ENCODE results near the gene ATP8B3.
A peak's percentile ranks its signal among the peaks of the same experiment; 100 is the strongest.

ATP8B3 gene

DNA sequence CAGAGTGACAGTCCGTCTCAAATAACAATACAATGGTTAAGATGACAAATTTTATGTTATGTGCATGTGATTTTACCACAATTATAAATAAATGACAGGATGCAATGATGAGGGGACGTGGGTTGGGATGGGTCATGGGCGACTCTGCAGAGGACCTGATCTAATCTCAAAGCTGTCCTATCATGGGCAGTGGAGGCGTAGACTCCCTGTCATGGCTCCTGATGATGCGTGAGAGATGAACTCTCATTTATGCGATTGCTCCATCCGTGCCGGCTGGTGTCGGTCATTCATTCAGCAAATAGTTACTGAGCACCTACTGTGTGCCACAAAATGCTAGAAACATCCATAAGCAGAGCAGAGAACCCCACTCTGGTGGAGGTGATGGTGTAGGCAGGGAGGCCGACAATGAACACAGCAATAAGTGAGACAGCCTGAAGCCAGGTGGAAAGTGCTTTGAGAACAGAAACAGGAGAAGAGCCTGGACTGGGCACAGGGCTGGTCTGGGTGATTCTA, 37.9 kb upstream of the ATP8B3 start:
- no peak for DNase-seq

DNA sequence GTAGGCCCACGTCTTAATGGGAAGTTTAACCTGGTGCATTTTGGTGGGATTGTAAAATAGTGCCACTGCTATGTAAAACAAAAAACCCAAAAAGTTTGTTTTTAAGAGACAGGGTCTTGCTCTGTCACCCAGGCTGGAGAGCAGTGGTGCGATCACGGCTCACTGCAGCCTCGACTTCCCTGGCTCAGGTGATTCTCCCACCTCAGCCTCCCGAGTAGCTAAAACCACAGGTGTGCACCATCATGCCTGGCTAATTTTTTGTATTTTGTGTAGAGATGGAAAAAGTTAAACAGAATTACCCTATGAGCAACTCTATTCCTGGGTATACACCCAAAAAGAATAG, 37.0 kb upstream of the ATP8B3 start:
- no peak for DNase-seq

DNA sequence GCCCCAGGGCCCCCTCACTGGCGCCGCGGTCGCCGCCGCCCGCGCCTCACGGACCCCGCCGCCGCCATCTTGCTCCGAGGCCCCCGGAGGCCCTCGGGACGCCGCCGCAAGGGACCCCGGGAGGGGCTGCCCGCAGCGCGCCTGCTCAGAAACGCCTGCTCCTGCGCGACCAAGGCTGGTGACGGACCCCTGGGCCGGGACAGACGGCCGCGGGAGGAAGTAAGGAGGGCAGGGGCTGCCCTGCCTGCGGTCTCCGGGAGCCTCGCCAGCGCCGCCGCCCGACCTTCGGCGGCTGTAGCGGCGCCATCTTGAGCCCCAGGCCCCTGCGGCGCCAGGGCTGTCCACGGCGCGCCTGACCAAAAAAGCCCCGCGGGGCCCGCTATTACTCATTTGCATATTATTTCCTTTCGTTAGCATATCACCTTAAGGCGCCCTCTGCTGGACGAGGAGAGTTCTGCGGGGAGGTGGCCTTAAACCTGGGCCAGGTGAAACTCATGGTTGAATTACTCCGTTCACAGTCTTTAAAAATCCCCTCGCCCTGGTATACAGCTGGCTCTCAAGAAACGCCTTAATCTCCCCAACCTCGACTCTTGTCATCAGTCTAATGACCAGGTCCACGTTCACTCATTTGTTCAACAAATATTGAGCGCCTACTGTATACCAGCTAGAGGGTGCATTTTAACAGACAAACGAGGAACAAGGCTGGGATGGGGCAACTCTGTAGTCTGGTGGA, 36.5 kb upstream of the ATP8B3 start, which contains the start of gene REXO1:
Gene REXO1, minus strand, starts transcription at position 85 of the 733 bp plus-strand sequence. CDS start 125 bp downstream, outside the sequence.
- peak; percentile 86 to 93 for DNase-seq

DNA sequence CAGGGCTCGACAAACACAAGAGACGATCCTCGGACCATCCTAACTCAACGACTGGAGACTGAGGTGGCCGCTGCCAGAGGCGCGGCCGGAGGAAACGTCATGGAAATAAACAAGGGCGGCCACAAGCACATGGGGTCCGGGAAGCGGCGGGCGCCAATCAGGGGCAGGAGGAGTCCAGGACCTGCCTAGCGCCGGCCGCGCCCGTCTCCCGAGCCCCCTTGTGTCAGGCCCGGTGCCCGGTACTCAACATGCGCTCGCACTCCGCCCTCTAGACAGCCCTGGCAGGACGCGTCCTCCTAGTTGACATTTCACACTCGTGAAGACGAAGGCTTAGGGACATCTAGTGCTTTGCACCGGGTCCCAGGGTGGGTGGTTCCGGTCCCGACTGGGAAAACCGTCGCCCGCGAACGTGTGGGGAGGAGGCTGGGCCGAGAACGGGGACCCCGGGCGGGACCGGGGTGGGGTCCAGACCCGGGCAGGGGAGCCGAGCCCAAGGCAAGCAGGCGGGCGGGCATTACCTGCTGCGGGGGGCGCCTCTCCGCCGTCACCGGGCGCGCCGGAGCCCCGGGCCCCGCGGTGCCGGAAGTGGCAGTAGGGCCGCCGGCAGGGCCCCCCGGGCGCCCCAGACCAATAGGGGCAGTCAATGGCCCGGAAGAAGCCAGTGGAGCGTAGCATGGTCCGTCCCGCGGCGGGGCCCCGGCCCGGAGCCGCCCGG, 35.8 kb upstream of the ATP8B3 start:
- DNase-seq = no peak

DNA sequence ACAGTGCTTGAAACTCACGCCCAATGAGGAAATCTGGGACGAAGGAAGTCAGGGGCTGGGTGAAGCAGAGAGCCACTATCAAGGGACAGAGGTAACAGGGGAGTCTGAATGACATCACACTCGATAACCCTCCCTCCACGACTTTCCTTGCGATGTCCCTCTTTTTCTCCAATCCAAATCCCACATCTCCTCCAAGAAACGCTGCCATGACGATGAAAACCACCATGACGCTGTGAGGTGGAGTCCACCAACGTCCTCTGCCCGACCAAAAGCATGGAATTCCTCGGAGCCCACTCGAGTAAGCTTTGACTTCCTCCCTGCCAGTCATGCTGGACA, 35.2 kb upstream of the ATP8B3 start:
- no peak for DNase-seq

DNA sequence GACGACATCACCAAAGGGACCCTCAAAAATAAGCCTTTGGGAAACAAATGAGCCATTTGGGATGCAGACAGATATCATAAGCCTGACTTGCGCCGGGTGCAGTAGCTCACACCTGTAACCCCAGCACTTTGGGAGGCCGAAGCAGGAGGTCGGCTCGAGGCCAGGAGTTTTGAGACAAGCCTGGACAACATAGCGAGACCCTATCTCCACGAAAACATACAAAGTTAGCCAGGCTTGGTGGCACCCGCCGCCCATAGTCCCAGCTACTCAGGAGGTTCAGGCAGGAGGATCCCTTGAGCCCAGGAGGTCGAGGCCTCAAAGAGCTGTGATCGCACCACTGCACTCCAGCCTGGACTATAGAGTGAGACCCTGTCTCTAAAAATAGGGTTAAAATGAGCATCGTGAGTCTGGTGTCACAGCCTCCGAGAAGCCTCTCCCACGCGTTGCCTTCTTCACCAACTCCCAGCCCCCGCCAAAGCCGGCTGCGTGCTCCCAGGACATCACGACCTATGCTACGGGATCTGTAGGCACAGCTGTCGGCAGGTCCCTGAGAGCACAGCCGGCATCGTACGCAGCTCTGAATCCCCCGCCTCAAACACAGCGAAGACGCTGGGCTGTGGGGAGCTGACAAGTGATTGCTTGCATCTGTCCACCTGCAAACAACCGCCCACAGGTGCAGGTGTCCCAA, 34.6 kb upstream of the ATP8B3 start:
- DNase-seq = no peak

DNA sequence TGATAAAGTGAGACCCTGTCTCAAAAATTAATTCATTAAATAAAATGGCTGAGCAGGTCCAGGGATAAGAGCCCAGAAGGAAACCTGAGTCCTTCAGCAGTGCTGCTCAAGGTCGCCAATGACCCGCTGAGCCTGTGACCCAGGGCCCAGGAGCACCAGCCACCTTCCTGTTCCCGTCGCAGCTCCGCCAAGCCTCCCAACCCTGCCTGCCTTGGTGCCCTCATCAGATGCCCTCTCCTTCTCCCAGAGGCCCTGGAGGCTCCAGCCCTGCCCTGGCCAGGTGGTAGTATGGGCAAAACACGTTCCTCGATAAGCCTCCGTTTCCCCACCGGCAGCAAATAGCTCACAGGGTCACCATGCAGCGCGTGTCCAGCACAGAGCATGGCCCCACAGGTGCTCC, 33.6 kb upstream of the ATP8B3 start:
- no peak for DNase-seq

DNA sequence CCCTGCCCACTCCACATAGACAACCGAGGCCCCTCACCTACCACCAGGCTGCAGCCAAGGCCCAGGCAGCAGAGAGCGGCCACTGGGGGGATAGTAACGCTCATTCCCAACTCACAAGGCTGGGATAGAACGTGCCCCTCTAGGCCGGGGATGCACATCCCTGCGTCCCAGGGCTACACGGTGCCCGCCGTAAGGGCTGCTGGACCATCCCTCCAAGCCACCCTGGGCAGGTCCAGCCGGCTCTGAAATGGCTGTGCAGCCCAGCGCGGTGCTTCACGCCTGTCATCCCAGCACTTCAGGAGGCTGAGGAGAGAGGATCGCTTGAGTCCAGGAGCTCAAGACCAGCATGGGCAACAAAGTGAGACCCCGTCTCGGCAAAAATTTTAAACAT, 33.0 kb upstream of the ATP8B3 start:
- DNase-seq = no peak

DNA sequence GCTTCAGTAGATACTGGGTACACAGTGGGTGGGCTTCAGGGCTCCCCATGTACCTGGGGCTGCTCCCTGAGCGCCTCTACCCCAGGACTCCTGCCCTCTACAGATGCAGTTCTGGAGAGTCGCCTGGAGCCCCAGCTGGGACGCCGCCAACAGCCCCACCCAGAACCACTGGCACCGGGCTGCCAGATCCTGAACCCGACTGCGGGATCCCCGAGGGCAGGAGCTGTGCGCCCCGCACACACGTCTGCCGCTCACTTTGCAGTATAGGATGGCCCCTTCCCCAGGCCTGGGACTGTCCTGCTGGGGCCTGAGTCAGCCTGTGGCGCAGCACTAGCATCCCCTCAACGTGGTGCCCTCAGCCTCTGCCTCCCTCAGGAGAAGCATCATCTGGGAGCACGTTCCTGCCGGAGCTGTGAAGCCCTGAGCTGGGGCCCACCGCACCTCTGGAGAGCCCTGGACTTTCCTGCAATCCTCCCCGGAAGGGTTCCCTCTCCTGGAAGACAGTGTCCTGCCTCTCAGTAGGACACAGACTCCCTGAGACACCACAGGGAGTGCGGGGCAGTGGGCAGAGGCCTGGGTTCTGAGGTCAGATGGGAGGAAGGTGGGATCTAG, 32.5 kb upstream of the ATP8B3 start:
- DNase-seq = no peak

DNA sequence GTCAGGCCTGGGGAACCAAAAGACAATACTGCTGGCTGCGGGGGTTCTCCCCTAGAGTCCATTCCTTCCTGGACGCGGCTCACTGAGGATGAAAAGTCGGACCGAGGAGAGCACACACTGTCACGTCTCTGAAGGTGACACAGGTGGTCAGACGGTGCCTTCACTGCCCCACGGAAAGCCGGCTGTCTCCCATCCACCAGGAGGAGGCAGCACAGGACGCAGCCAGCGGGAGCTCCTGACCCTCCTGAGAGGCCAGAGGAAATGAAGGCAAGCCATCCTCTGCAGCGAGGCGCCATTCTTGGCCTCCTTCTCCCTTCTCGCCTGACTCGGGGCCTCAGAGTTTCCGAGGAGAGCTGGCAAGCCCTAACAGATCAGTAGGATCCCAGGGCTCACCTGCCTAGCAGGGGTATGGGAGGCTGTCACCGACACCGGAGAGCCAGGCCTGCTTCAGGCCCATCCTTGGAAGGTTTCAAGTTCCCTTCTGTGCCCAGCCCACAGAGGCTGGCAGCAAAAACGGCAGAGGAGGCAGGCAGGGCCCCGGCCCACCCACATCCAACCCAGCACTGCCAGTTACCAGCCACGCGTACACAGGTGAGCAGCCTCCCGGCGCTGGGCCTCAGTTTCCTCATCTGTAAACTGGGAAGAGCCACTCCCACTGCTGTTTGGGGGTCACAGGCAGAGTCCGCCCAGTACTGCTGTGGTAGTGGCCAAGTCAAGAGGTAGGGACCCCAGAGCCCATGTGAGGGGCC, 31.7 kb upstream of the ATP8B3 start:
- no peak for DNase-seq

DNA sequence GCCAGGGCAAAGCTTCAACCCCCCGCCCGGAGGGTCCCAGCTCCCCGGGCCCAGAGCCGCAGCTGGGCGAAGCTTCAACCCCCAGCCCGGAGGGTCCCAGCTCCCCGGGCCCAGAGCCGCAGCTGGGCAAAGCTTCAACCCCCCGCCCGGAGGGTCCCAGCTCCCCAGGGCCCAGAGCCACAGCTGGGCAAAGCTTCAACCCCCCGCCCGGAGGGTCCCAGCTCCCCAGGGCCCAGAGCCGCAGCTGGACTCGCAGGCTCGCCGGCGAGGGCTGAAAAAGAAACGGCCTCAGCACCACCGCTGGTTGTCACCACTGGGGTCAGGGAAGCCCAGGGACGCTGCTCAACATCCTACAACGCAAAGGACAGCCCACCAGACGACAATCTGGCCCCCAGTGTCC, 31.0 kb upstream of the ATP8B3 start:
- DNase-seq = no peak

DNA sequence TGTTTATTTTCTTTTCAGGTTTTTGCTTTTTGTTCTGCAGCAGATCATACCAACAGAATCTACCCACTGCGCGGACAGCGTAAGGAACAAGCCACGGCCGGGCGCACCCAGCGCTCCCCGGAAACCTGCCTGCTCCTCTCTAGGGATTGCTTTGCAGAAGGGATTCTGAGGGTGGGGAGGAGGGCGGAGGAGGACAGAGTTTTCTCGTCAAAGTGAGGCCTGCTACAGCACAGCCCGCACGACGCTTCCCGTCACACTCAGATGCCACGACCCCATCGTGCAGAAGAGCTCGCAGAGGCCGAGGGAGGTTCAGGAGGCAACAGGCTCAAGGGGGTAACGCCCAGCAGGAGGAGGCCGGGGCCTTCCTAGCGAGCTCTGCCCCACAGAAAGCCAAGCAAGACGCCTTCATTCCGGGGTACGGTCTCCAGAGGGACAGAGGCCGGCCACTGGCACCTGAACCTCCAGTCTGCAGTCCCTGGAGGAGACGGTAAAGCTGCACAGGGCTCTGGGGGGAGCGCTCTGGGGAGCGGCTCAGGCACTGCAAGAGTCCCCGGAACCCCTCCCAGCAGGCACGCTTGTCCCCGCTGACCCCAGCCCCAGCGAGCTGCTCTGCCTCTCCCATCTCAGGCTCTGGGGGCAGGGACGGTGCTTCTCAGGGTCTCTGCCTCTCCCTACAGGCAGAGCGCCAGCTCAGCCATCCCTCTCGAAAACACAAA, 29.3 kb upstream of the ATP8B3 start:
- no peak for DNase-seq

DNA sequence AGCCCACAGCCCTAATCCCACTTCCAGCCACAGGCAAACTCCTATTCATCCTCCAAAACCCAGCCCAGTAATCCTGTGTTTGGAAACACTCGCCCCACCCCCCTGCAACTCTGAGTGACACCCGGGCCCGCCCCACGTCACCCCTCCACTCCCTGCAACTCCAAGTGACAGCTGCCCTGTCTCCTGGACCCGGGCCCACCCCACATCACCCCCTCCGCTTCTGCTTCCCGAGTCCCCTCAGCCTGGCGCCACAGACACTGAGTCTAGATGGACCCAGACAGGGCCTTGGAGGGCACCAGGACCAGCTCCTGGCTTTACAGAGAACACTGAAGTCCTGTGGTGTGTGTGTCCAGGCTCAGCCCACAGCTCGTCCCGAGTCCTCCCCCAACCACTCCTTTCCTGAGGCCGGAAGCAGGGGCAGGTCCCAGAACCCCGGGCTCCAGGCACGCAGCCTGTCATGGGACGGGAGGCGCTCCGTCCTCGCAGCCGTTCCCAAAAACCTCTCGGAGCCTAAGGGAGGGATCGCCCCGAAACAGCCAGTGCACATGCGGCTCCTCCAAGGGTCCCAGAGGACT, 28.6 kb upstream of the ATP8B3 start:
- no peak for DNase-seq

DNA sequence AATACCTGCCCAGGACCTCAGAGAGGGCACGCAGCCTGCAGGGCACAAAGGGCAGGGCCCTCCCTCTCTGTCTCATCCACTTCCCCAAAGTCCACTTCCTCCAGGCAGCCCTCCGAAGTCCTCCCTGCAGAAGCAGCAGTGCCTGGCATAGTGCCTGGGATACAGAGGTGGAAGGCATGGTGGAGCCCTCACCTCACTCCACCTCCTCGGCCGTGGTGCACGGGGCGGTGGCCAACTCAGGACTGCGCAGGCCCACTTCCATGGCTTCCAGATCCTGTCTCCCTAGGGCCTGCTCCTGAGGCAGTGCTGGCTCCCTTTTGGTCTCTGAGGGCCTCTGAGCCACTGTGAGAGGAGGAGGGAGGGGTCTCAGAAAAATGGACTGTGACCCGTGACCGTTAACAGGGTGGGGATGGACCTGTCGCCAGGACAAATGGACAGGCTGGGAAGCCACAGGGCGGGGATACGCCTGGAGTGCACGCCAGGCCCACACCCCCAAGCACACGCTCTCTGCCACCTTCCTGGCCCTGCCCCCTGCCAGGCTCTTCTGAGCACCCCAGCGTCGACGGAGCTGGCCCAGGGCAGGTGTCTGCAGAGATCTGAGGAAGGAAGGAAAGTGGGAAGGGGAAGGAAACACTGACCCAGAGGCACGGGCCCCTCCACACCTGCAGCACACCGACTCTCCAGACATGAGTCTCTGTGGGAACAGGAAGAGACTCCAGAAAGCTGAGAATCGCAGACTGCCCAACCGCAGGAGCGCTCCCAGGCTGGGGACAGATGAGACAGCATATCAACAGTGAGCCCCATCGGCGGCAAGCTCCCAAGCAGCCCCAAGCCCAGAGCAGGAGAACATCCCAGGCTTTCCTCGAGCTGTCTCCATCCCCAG, 27.8 kb upstream of the ATP8B3 start:
- no peak for DNase-seq

DNA sequence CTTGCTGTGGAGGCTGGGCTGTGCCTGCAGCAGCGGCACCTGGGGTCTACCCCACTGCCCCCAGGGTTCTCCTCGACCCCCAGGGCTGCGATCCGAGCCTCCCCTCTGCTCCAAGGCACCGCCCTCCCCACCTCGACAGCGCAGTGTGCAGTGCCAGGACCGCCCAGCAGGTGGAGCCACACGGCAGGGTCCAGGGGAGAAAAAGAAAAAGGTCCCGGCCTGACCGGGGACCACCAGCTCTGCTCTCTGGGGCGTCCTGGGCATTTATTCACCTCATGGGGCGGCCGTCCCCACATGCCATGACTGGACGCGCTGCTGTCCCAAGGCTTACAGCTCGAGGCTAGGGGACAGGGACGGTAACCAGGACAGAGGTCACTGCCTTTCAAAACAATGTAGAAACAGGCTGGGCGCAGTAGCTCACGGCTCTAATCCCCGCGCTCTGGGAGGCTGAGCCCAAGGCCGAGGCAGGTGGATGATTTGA, 25.6 kb upstream of the ATP8B3 start:
- no peak for DNase-seq

DNA sequence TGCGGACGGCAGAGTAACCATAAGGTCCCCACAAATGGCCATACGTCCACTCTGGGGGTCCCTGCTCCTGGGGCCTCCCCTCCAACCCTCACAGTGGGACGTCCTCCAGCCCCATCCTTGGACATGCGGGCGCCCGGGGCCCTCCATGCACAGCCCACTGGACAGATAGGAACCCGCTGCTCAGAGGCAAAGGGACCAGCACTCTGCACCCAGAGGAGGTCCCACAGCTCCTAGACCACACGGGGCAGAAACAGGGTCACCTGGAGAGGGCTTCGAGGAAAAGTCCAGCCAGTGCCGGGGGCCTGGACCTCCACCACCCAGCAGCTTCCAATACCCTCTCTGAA, 25.1 kb upstream of the ATP8B3 start:
- DNase-seq = no peak

DNA sequence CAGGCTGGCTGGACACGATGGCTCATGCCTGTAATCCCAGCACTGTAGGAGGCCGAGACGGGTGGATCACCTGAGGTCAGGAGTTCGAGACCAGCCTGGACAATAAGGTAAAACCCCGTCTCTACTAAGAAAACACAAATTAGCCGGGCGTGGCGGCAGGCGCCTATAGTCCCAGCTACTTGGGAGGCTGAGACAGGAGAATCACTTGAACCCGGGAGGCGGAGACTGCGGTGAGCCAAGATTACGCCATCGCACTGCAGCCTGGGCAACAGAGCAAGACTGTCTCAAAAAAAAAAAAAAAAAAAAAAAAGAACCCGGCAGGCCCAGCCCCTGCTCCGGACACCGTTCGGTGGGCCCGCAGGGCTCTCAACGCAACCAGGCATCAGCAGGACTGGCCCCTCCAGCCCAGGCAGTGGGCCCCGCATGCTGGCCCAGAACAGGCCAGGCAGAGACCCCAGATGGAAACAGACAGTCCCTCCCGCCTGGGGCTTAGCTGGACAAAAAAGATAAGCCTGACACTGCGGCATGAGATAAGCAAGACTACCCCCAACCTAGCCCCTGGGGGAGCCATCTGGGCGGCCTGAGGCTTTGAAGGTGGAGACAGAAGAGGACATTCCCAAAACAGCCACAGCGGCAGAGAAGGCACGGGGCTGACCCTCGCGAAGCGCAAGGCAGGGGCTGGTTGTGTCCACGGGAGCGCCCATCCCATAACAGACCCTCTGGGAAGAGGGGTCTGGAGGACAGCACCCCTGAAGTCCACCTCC, 24.6 kb upstream of the ATP8B3 start:
- no peak for DNase-seq

DNA sequence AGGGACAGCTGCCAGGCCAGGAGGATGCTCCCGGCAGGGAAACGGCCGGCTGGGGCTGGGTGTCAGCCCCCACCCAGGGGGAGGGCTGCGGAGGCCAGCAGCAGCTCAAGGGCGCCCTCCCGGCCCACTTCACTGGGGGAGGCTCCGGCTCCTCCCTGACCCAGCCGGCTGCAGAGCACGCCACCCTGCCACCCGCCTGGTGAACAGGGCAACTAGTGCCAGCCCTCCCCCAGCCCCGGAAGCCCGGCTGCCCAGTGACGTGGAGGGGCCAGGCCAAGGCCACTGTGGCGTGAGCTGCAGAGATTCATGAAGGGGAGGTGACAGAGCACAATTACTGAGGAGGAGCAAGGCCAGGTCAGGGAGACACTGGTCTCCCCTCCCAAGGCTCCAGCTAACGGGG, 21.5 kb upstream of the ATP8B3 start:
- DNase-seq = peak in 1 of 2 donors; percentile 18

DNA sequence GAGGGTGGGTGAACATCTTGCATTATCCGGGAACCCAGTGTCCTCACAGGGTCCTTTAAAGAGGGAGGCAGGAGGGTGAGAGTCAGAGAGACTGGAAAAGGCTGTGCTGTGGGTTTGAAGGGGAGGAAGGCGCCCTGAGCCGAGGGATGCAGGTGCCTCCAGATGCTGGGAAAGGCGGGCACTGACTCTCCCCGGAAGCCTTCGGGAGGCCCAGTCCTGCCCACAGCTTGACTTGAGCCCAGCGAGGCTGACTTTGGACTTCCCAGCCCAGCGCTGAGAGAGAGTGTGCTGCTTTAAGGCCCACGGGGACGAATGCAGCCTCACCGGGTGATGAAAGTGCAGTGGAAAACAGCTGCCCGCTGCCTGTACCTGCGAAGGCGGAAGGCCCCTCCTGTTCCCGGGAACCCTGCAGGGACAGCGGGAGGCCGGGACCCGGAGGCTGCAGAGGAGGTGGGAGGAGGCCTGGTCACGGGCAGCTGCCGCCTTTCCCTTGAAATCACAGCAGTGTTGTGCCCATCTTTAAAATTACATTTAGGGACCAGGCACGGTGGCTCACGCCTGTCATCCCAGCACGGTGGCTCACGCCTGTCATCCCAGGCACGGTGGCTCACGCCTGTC, 20.1 kb upstream of the ATP8B3 start:
- no peak for DNase-seq
